ENCODE results near the gene RABEP2.
"Not testable (repeated sequence)": the region's sequence is repeated elsewhere in the genome, so short reads cannot be mapped to it uniquely, and the experiment has no call there.

Gene RABEP2

DNA sequence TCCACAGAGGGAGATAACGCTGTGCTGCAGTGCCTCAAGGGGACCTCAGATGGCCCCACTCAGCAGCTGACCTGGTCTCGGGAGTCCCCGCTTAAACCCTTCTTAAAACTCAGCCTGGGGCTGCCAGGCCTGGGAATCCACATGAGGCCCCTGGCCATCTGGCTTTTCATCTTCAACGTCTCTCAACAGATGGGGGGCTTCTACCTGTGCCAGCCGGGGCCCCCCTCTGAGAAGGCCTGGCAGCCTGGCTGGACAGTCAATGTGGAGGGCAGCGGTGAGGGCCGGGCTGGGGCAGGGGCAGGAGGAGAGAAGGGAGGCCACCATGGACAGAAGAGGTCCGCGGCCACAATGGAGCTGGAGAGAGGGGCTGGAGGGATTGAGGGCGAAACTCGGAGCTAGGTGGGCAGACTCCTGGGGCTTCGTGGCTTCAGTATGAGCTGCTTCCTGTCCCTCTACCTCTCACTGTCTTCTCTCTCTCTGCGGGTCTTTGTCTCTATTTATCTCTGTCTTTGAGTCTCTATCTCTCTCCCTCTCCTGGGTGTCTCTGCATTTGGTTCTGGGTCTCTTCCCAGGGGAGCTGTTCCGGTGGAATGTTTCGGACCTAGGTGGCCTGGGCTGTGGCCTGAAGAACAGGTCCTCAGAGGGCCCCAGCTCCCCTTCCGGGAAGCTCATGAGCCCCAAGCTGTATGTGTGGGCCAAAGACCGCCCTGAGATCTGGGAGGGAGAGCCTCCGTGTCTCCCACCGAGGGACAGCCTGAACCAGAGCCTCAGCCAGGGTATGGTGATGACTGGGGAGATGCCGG, 7.5 kb upstream of the RABEP2 start:
- DNase-seq (ENCODE audit: low spot score), result no peak

- no peak for DNase-seq (ENCODE audit: low spot score)
Measured at GRCh38 chr16:28931801-28932225, 6.8 kb upstream of the RABEP2 start, which contains the start of gene CD19. Gene CD19 (plus strand): TSS chr16:28931971. CDS start chr16:28932001, 30 bp downstream.

DNA sequence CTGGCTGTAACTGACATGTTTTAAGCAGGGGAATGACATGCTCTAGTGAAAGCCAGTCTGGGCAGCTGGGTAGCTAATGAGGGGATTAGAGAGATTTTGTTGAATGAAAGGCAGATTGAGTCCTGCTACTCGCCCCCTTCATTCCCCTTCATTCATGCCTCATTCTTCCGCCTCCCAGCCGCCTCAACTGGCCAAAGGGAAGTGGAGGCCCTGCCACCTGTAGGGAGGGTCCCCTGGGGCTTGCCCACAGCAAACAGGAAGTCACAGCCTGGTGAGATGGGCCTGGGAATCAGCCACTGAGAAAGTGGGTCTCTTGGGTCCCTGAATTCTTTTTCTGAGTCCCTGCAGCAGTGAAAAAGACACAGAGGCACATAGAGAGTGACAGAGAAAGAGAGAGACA, 5.6 kb upstream of the RABEP2 start:
- no peak for DNase-seq (ENCODE audit: low spot score)

GRCh38 chr16:28930203-28930602, 5.2 kb upstream of the RABEP2 start:
- DNase-seq (ENCODE audit: low spot score), result no peak

GRCh38 chr16:28927815-28928214, 2.8 kb upstream of the RABEP2 start:
- DNase-seq (ENCODE audit: low spot score), result no peak

- not testable (repeated sequence) for DNase-seq (ENCODE audit: low spot score)
Measured at GRCh38 chr16:28926284-28926683, 1.2 kb upstream of the RABEP2 start.

DNA sequence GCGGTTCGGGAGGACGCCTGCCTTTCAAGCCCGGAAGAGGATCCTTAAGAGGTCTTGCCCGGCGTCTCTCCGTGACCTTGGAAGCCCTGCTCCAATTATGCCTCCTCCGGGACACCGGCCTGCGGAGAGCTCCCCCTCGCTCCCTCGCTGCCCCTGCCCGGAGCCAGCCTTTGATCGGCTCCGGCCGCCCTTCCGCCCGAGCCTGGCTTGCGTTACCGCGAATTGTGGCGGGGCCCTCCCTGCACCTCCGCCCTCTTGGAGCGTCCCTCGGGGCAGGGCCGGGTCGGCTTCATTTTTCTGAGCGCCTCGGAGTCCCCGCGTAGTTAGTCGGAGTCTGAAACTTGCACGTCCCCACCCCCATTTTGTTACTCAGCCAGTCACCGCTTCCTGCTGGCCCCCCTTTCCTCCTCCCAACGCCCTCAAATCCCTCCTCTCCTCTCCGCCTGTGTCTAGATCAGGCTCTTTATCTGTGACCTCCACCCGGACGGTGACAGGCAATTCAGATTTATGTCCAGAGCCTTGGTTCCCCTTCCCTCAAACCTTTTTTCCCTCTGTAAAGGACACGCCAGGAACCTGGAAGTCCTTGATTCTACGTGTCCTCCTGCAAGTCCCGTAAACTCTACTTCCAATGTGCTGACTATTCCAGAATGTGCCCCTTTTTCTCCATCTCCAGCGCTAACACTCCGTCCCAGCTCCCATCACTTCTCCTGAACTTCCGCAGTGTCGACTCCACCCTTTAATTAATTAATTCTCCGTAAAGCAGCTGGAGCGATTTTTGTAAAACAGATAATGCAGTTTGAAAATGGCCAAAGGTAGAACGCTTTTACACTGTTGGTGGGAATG, 569 bp upstream of the RABEP2 start:
- peak; percentile 85 for DNase-seq (ENCODE audit: low spot score)

GRCh38 chr16:28924399-28924761, 658 bp downstream of the RABEP2 start:
- no peak for DNase-seq (ENCODE audit: low spot score)

DNA sequence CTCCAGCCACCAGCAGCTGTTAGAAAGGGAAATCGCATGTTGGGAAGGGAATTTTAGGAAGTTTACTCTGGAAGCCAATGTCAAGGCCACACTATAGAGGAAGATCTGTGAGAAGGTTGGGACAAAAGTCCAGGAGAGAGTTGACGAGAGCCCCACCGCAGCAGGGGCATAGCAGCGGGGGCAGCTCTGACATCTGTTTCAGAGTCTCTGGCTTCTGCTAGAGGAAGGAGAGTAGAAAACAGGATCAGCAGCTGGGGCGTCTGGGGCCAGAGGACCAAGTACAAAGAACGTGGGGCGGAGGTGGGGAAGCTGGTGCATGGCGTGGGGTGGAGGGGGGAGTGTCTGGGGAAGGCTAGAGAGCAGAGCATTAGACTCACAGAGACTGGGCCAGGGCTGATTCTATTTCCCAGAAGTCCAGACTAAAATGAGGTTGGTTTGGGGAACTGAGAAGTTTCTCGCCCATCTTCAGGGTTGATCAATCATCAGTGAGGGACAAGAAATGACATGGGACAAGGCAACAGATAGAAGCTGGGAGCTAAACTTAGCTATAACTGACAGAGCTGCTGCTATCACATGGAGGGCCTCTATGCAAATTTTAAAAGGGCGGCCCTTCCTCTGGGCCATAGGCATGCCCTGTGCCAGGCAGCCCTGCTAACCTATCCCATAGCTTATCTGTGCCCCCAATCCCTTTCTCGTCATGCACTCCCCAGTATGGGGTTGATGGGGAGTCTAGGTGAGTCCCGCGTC, 1.2 kb downstream of the RABEP2 start:
- DNase-seq (ENCODE audit: low spot score), result peak; percentile 22

DNA sequence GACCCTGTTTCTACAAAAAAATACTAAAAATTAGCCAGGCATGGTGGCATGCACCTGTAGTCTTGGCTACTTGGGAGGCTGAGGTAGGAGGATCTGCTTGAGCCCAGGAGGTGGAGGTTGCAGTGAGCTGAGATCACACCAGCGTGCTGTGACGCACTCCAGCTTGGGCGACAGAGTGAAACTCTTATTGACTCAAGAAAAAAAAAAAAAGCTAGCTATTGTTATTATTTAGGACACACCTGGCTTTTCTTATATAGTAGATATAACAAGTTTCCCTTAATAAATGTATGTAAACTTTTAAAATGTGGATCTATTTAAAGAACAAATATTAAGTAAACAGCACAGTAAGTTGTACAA, 1.8 kb downstream of the RABEP2 start:
- DNase-seq (ENCODE audit: low spot score), result no peak

GRCh38 chr16:28918698-28919097, 6.3 kb downstream of the RABEP2 start:
- DNase-seq (ENCODE audit: low spot score), result no peak

DNA sequence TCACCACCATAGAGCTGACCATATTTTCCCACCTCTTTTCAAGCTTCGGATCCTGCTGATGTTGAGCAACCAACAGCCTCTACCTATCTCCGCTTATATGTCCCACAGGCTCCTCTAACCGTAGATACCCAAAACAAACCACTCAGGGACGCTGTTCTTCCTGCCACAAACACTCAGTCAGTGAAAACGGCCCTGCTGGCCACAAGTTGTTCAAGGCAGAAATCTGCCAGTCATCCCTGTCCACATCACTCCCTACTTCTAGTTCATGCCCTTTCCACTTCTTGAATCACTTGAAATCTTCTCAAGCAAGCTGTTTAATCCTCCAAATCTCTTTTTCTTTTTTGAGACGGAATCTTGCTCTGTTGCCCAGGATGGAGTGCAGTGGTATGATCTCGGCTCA, 7.9 kb downstream of the RABEP2 start:
- no peak for DNase-seq (ENCODE audit: low spot score)

DNA sequence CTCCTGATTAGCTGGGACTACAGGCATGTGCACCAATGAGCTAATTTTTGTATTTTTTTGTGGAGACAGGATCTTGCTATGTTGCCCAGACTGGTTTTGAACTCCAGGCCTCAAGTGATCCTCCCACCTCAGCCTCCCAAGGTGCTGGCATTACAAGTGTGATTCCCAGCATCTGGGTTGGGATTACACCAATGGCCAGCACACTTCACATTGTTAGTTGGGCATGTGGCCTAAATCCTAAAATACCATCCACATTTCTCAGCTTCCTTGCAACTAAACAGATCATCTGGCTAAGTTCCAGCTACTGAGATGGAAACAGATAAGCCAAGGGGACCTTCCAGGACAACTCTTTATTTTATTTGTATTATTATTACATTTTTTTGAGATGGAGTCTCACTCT, 9.9 kb downstream of the RABEP2 start:
- no peak for DNase-seq (ENCODE audit: low spot score)

DNA sequence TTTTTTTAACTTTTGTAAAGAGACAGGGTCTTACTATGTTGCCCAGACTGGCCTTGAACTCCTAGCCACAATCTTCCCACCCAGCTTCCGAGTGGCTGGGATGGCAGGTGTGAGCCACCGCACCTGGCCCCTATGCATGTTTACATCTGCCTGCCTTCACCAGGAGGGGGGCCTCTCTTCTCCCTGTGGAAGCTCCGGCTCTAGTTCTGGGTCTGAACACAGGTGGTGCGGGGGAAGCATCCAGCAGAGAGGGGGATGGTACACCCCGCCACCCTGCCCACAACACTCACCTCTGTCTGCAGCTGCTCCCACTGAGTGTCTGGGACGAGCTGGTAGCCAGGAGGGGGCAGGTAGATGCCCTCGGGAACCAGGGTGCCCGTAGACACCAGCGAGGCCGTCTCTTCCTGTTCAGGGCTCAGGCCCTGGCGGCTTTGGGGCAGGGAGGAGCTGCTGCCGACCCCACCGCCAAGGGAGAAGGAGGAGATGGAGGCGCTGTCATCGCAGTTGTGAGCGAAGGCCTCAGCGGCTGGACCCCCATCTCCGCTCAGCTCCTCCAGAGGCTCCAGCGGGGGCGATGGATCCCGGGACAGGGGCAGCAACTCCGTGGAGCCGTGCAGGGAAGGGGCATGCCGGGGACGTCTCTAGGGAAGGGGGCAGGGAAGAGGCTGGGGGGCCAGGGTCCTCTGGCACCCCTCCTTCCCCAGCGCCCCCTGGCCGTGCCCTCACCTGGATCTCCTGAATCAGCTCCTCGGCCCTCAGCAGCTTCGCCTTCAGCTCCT, 10.9 kb downstream of the RABEP2 start:
- DNase-seq (ENCODE audit: low spot score), result no peak

- DNase-seq (ENCODE audit: low spot score), result no peak
Measured at GRCh38 chr16:28912558-28912957, 12.5 kb downstream of the RABEP2 start.

DNA sequence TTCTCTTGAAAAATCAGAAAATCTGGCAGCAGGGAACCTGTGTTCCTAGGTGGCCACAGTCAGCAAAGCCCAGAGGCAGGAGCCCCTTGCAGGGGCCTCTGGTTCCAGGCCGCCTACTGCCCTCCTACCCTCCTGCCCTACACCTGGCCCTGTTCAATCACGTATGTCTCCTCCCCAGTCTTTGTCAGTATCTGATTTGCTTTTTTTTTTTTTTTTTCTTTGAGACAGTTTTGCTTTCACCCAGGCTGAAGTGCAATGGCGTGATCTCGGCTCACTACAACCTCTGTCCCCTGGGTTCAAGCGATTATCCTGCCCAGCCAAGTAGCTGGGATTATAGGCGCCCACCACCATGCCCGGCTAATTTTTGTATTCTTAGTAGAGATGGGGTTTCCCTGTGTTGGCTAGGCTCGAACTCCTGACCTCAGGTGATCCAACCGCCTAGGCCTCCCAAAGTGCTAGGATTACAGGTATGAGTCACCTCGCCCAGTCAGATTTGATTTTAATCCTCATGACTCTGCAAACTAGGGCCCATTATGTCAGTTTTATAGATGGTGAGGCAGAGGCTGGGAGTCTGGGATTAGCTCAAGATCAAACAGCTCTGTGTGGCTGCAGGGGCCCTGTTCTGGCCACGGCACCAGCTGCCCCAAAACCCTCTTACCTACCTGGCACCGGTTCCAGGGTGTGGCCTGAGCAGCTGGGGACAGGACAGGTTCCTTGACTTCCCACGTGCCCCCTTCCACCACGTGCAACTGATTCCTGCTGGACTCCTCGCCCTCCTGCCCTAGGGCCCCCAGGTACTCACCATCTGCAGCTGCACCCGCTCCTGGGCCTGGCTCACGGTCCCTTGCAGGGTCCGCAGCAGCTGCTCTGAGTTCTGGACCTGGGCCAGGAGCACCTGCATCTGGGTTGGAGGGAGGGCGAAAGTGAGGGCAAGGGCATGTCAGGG, 14.7 kb downstream of the RABEP2 start:
- no peak for DNase-seq (ENCODE audit: low spot score)

DNA sequence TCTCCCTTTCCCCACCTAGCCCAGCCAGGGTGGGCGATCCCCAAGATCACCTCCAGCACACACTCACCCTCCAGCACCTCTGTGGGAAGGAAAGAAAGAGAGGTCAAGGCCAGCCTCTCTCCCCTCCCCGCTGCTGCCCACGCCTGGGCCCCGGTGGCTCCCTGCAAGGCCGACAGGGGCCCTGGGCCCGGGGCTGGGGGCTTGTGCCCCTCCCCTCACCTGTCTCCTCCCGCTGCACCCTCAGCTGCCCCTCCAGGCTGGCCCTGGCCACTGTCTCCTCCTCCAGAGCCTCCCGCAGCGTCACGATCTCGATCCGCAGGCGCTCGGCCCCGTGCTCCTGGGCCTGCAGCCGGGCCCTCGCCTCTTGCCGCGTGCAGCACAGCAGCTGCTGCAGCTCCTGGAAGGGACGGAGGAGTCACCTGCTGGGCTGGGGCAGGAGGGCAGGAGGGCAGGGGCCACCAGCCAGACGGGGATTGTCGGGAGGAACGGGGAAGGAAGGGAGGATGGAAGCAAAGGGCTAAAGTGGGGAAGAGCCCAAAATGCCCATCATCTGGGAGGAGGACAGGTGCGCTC, 19.2 kb downstream of the RABEP2 start:
- DNase-seq (ENCODE audit: low spot score), result no peak

DNA sequence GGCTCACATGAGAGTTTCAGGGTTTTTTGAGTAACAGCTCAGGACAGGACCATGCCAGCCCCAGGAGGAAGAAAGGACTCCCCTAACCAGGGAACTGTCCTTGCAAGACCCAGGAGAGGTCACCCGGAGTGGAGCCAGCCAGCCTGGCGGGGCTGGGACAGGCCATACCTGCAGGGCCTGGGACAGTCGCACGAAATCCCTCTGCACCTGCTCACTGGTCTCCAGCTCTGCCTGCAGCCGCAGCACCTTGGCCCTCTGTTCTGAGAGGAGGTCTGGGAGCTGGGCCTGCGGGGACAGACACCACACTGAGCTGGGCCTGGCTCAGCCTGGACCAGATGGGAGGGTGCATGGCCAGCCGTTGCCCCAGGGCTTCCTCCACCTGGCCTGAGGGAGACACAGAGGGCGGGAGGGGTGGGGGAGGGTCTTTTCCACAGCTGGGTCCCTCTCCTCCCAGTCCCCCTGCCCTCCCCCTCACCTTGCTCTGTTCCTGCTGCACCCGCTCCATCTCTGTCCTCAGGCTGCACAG, 19.7 kb downstream of the RABEP2 start:
- DNase-seq (ENCODE audit: low spot score), result no peak

- no peak for DNase-seq (ENCODE audit: low spot score)
Measured at GRCh38 chr16:28904828-28905227, 20.2 kb downstream of the RABEP2 start.

DNA sequence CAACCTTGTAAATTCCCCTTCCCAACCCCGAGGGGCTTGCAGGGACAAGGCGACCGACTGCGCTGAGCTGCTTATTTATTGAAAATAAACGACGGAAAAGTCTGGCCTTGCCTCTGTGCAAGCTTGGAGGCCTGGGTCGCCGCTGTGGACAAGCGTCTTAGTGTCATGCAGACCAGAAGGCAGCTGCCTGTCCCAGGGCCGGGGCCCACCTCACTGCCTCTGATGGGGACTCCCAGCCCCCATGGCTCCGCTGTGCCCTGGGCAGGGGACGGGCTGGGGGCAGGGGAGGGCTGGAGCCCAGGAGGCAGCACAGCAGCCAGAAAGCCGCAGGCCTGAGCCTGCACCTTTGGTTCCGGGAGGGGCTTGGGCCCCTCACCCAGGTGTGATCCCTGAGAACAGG, 20.7 kb downstream of the RABEP2 start:
- no peak for DNase-seq (ENCODE audit: low spot score)
